ES-I3 (cell line): ENCODE data around the gene EXOSC7.
"Not testable (repeated sequence)": the region's sequence is repeated elsewhere in the genome, so short reads cannot be mapped to it uniquely, and the experiment has no call there.

Experiments
- H3K36me3 ChIP-seq: 2 replicates; pipeline ENCODE4 v1.6.1; 2013; ENCODE audit warnings: mild to moderate bottlenecking, low read length, control low read depth, moderate library complexity; ENCODE audit not compliant: insufficient read depth
- H3K4me1 ChIP-seq: 2 replicates; pipeline ENCODE4 v1.6.1; 2013; ENCODE audit warnings: mild to moderate bottlenecking, control low read depth, low read length; ENCODE audit not compliant: insufficient read depth
- H3K9ac ChIP-seq: 2 replicates; pipeline ENCODE4 v1.6.1; 2013; ENCODE audit warnings: low read depth, mild to moderate bottlenecking, low read length, moderate library complexity
- H3K9me3 ChIP-seq: 2 replicates; pipeline ENCODE4 v1.6.1; 2013; ENCODE audit warnings: mild to moderate bottlenecking, low read length, moderate library complexity; ENCODE audit not compliant: control insufficient read depth, insufficient read depth

EXOSC7 gene

GRCh38 chr3:45031531-45031930 lies 55.5 kb downstream of the EXOSC7 start:
- Histone ChIP-seq H3K4me1 (peaks cover 7% of the 10 kb centered on the region), H3K9me3 (no peaks in the 10 kb centered on the region)

GRCh38 chr3:45032113-45032512 lies 56.1 kb downstream of the EXOSC7 start:
- Histone ChIP-seq H3K36me3 (no peaks in the 10 kb centered on the region), H3K9me3 (no peaks in the 10 kb centered on the region), H3K9ac (no peak overlapping the region), H3K4me1 (peaks cover 7% of the 10 kb centered on the region)

More at GRCh38 chr3:45031531-45031930, 55.5 kb downstream of the EXOSC7 start:
- H3K36me3 ChIP-seq = no peaks in the 10 kb centered on the region
- no peak overlapping the region for H3K9ac ChIP-seq

GRCh38 chr3:45033791-45034190 lies 57.7 kb downstream of the EXOSC7 start:
- Histone ChIP-seq H3K4me1 (peaks cover 12% of the 10 kb centered on the region), H3K36me3 (no peaks in the 10 kb centered on the region), H3K9ac (no peak overlapping the region), H3K9me3 (no peaks in the 10 kb centered on the region)

- peaks cover 12% of the 10 kb centered on the region for H3K4me1 ChIP-seq
- H3K36me3 ChIP-seq = no peaks in the 10 kb centered on the region
- H3K9ac ChIP-seq = no peak overlapping the region
- no peaks in the 10 kb centered on the region for H3K9me3 ChIP-seq
Measured at GRCh38 chr3:45034612-45035252, 58.7 kb downstream of the EXOSC7 start.

GRCh38 chr3:45035441-45036301 lies 59.6 kb downstream of the EXOSC7 start:
- Histone ChIP-seq H3K9ac (peak overlapping the region; percentile 39; the same call in 1 of the 2 replicates), H3K36me3 (no peaks in the 10 kb centered on the region), H3K9me3 (no peaks in the 10 kb centered on the region), H3K4me1 (peaks cover 5% of the 10 kb centered on the region; the same call in 1 of the 2 replicates)

- no peak overlapping the region for H3K9ac ChIP-seq
- H3K9me3 ChIP-seq = no peaks in the 10 kb centered on the region
- no peaks in the 10 kb centered on the region for H3K36me3 ChIP-seq
- peaks cover 5% of the 10 kb centered on the region; the same call in 1 of the 2 replicates for H3K4me1 ChIP-seq
Measured at GRCh38 chr3:45037720-45038455, 61.8 kb downstream of the EXOSC7 start.

- Histone ChIP-seq H3K9ac (no peak overlapping the region), H3K36me3 (no peaks in the 10 kb centered on the region), H3K4me1 (peaks cover 9% of the 10 kb centered on the region; the same call in 1 of the 2 replicates), H3K9me3 (no peaks in the 10 kb centered on the region)
Measured at GRCh38 chr3:45041666-45042065, 65.6 kb downstream of the EXOSC7 start.

GRCh38 chr3:45042162-45042561 lies 66.1 kb downstream of the EXOSC7 start:
- Histone ChIP-seq H3K4me1 (peaks cover 9% of the 10 kb centered on the region; the same call in 1 of the 2 replicates), H3K9me3 (no peaks in the 10 kb centered on the region), H3K9ac (no peak overlapping the region)

GRCh38 chr3:45043728-45044299 lies 67.8 kb downstream of the EXOSC7 start:
- no peaks in the 10 kb centered on the region for H3K36me3 ChIP-seq
- peaks cover 4% of the 10 kb centered on the region; the same call in 1 of the 2 replicates for H3K4me1 ChIP-seq
- H3K9ac ChIP-seq = no peak overlapping the region
- no peaks in the 10 kb centered on the region for H3K9me3 ChIP-seq

More at GRCh38 chr3:45042162-45042561, 66.1 kb downstream of the EXOSC7 start:
- H3K36me3 ChIP-seq = no peaks in the 10 kb centered on the region

- no peaks in the 10 kb centered on the region for H3K36me3 ChIP-seq
- no peaks in the 10 kb centered on the region for H3K9me3 ChIP-seq
- 0 out of 2 replicates have a peak, but pooled peaks cover 4% of the 10 kb centered on the region for H3K4me1 ChIP-seq
- H3K9ac ChIP-seq = no peak overlapping the region
Measured at GRCh38 chr3:45048244-45048643, 72.2 kb downstream of the EXOSC7 start.

GRCh38 chr3:45049807-45050206 lies 73.8 kb downstream of the EXOSC7 start:
- no peaks in the 10 kb centered on the region for H3K36me3 ChIP-seq
- H3K9me3 ChIP-seq = no peaks in the 10 kb centered on the region
- H3K4me1 ChIP-seq = no peaks in the 10 kb centered on the region
- H3K9ac ChIP-seq = no peak overlapping the region

GRCh38 chr3:45051685-45052084 lies 75.6 kb downstream of the EXOSC7 start:
- Histone ChIP-seq H3K36me3 (no peaks in the 10 kb centered on the region), H3K9ac (no peak overlapping the region), H3K9me3 (no peaks in the 10 kb centered on the region)

GRCh38 chr3:45053805-45054195 lies 77.8 kb downstream of the EXOSC7 start:
- not testable (repeated sequence) for H3K9ac ChIP-seq, H3K9me3 ChIP-seq, H3K36me3 ChIP-seq, H3K4me1 ChIP-seq

More at GRCh38 chr3:45051685-45052084, 75.6 kb downstream of the EXOSC7 start:
- peaks cover 8% of the 10 kb centered on the region for H3K4me1 ChIP-seq
